ENCODE results near the gene RPL5. TPM values are rescaled to one million over a fixed set of nuclear protein-coding genes. Genes with fewer than 3 reads are reported as not detected.

RPL5 gene
- polyA plus RNA-seq, 4 donors = 2,463 to 2,823 (median 2,665) TPM

GRCh38 chr1:92886886-92887419 is 55.1 kb downstream of the RPL5 start:
- DNase-seq (ENCODE audit: low read depth in 4 of 4, low spot score in 3 of 4) = no peak

- DNase-seq (ENCODE audit: low read depth in 4 of 4, low spot score in 3 of 4) = no peak
Observed at GRCh38 chr1:92887465-92887864, 55.6 kb downstream of the RPL5 start.

Other genes starting within 250 kb of the RPL5 start
- 10 to 100 TPM; 18.1 to 24.0 (median 21.5) TPM for gene EVI5, start 46.9 kb upstream of the RPL5 start, polyA plus RNA-seq (ENCODE audit: insufficient read length in 4 of 4)
- 10 to 100 TPM in 1 of 4 donors, 1 to 10 TPM in 3; 8.9 to 11.1 (median 9.4) TPM for gene DIPK1A, start 129.4 kb downstream of the RPL5 start, polyA plus RNA-seq (ENCODE audit: insufficient read length in 4 of 4)
- 10 to 100 TPM; 34.7 to 62.1 (median 47.7) TPM for gene MTF2, start 247.2 kb downstream of the RPL5 start, polyA plus RNA-seq (ENCODE audit: insufficient read length in 4 of 4)

All from left renal pelvis (tissue), 4 donors.